OCI-M2 (cell line): ENCODE data around the gene TNS1.

Experiments
- DNase-seq: peaks from one replicate; lab custom pipeline; 2025; ENCODE audit not compliant: unreplicated experiment; lab: John Stamatoyannopoulos, UW

TNS1 gene

DNA sequence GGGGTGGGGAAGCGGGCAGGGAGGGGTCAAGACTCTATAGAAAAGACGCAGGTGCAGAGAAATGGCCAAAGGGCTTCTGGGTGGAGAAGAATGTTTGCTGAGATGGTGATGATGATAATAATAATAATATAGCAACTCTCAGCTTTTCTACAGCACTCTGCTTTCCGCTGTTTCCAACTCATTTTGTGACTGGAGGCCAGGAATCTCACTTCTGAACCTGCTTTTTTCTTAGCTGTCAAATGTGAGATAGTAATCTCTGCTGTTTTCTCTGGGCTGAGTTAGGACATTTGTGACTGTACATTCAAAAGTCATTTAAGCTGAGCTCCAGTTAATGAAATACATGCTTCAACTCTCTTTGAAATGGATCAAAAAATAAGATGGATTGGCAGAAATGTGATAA is 58.4 kb downstream of the TNS1 start:
- DNase-seq, result no peak

DNA sequence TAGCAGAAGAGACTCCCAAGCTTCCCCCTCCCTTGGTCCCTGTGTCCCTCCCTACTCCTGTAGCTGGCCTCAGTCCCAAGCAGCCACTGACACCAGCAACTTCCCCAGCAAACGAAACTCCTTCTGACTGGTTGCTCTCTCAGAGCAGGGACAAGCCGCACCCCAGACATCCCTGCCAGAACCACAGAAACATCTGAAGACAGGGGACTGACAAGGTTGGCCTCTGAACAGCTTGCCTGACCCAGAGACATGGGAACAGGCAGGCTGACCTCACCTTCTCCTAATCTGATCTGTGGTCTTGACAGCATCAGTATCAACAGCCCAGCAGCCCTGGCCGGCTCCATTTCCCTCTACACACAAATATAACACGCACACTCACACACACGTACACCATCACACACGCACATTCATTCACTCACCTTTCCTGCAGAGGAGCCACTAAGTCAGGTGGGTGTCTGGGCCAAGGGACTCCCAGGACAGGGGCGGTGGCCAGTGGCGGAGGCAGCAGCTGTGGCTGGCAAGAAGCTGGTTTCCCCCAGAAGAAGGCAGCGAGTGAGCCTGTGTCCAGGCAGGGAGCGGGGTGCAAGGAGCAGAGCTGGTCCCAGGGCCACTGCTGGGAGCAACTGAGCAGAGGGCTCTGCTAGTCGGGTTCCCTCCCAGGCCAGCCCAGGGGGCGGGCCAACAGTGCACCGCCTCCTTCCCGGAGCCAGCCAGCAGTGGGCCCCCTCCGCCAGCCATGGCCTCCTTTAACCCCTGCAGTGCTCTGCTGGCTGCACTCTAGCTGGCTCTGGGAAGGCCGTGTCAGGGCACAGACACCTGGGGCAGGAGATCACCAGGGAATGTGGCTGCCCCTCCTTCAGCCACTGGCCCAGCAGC is 59.1 kb downstream of the TNS1 start:
- DNase-seq, result no peak

DNA sequence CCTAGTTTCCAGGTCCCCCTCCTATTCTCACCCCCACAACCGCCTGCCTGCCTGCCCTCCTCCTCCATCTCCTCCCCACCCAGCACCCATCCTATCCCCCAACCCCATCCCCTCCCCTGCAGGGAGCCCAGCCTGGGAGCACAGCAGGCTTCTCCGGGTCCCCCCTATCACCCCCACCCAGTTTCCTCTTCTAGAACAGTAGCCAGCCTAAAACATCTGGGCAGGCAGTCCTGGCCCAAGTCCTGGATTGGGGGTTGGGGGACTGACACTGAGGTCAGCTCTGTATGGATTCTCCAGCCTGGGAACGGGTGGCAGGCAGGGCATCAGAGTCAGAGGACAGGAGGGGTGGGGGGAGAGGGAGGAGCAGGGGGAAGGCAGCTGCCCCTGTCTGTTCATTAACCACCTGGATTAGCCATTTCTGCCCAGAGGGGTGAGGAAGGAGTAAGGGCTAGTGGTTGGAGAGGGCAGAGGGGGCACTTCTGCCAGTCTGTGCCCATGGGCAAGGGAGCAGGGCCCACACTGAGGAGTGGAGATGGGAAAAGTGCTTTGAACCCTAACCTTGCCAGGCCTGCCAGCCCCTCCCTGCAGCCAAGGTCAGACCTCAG is 60.0 kb downstream of the TNS1 start:
- no peak for DNase-seq

DNA sequence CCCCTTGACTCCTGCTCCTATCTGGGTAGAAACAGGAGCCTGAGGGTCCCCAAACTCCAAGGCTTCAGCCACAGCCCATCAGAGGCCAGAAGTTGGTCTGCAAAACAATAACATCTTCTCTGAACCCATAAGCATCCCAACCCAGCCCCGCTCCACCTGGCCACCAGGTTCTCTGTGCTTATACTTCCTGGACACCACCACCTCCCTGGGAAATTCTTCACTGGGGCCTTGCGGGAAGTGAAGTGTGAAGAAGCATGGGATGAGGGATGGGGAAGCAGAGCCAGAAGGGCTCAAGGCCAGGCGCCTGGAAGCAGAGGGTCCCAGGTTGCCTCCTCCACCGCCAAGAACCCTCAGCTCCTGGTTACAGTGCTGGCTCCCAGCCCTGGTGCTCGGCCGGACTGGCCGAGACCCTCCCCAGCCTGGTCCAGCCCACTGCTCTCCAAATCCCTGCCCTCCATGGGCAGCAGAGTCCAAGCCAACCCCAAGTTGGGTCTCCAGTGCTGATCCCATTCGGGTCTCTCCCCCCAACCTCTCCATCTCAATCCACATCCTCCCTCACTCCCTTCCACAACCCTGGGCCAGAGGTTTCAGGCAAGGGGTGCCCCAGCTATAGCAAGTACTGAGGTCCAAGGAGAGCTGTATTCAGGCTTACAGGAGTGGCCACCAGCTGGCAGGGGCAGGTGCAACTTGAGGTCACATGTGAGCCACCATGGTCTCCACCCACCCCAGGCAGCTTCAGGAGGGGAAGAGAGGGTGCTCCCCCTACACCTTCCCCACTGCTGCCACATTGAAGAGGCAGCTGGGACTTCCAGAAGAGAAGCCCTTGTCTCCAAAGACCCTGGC is 60.7 kb downstream of the TNS1 start:
- DNase-seq, result no peak

DNA sequence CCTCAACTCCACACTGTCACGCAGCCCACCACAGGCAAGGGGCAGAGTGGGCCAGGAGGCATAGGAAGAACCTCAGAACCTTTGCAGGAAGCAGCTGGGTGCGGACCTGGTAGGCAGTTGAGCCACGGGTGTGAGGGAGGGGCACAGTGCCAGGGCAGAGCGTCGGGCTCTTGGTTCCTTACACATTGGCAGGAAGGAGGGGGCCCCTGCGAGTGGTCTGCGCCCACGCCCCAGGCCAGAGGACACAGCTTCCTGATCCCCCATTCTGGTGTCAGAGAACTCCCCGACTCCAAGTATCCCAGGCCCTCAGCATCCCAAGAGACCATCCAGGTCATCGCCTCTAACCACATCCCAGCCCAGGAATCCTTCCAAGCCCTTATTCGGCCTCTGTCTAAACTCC is 61.5 kb downstream of the TNS1 start:
- DNase-seq, result no peak

DNA sequence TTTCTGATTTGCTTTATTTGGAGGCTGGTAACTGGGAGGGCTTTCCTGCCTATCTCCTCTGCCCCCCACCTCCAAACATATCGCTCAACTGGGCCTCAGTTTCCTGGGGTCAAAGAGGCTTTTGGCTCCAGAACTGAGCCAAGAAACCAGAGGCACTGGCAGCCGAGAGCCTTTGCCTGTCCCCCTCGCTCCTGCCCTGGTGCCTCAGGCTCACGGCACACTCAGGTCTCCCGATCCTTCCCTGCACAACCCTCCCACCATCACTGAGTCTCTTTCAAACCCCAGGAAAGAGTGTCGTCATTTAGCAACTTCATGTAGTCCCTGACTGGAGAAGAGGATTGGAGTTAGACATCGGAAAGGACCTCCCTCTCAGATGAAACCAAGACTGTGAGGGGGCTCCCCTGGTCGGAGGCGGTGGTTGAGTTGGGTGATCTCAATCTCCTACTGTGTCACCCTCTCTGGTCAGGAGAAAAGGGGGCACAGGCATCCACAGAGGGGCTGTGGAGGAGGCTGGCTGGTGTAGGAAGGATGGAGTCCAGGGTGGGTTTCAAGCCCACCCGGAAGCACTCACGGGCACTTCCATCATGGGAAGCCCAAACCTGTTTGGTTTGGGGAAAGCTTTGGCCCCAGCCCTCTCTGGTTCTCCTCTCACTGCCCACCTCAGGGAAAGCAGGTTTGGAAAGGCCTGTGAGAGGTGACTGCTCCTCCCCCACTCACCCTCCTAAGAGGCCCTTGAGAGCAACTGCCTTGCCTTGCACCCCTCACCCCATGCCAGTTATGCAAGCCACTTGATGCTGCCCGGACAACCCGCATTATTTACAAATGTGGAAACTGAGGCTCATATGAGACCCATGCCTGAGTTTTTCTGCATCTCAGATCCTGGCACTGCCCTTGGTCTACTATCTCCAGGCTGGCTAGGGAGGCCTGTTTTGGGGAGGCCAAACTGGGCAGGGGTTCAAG is 62.3 kb downstream of the TNS1 start:
- DNase-seq, result no peak

DNA sequence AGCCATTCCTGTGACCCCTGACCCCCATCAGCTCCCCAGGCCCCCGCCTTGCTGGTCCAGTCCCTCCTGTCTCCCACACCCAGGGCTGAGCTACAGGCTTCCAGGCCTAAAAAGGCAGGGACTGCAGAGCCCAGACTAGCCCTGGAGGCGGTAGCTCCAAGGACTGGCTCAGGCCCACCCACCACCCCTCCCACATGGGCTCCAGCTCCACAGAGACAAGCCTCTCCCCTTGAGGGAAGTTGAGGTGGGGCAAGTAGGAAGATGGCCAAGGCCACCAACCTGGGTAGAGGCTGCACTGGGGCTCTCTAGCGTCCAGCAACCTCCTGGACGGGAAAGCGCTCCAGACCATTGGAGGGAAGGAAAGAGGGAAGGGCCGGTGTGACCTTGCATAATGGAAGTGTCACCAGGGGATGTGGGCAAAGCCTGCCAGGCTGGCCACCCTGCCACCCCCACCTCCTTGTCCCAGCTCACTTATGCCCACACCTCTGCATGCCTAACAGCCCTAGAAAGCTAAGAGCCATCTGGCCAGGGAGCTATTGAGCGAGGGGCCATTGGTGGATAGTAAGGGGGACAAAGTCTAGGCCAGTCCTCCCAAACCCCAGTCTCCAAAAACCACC is 63.1 kb downstream of the TNS1 start:
- no peak for DNase-seq

DNA sequence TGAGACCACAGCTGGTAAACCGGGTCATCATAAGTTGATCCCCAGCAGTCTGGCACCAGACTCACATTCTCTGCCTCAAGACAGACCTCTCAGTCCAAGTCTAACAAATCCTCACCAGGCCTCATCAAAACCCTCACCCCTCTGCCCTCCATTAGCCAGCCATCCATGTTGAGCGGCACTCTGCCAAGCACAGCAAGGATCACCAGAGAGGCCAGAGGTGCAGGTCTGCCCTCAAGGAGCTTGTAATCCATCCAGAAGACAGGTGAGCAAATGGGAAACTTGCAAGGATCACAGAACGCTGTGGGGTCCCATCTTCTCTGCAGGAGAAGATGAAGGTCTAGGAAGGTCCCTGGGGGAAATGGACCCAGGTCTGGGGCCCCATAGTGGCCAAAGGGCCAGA is 63.6 kb downstream of the TNS1 start:
- no peak for DNase-seq

DNA sequence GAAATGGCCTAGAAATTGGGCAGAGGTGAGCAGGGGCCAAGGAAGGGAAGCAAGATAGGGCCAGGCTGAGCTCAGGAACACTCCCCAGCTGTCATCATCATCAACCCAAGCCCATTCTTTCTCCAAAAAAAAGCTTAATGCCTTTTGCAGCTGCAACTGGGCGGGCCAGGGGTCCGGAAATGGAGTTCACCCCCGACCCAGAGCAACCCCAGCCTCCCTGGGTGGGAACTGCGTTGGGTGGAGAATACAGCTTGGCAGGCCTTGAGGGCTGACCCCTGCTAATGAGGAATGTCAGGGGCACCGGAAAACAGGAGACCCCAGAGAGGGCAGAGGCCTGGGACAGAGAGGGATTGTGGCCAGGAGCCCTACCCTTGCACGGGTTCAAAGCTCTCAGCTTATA is 64.8 kb downstream of the TNS1 start:
- DNase-seq, result no peak

DNA sequence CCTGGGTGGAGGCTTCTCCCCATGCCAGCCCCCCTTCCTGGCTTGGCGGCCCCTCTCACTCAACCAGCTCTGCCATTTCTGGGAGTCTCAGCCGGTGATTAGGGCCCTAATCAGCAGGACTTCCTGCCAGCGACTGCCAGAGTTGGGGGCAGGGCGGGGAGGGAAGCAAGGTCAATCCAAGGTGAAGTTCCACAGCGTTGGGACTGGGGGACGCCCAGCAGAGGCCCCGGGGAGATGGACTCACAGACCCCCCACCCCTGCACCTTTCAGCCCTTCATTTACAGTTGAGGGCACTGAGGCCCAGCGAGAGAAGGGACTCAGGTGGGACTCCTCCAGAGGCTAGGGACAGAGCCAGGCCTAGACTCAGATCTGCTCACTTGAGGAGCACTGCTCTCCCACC is 65.3 kb downstream of the TNS1 start:
- no peak for DNase-seq

DNA sequence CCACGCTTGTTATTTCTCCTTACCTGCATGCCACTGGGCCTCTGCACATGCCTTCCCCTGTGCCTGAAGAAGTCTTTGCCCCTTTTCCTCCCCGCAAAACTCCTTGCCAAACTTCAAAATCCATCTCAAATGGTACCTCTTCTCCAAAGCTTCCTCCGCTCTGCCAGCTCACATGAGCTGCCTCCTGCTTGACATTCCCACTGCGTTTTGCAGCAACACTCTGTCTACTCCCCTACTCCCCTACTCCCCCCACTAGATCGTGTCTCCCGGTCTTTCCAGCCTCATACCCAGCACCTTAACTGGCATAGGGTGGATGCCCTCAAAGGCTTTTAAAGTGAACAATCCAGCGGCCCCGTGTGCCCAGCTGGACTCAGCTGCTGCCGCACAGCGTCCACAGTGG is 65.8 kb downstream of the TNS1 start:
- no peak for DNase-seq

DNA sequence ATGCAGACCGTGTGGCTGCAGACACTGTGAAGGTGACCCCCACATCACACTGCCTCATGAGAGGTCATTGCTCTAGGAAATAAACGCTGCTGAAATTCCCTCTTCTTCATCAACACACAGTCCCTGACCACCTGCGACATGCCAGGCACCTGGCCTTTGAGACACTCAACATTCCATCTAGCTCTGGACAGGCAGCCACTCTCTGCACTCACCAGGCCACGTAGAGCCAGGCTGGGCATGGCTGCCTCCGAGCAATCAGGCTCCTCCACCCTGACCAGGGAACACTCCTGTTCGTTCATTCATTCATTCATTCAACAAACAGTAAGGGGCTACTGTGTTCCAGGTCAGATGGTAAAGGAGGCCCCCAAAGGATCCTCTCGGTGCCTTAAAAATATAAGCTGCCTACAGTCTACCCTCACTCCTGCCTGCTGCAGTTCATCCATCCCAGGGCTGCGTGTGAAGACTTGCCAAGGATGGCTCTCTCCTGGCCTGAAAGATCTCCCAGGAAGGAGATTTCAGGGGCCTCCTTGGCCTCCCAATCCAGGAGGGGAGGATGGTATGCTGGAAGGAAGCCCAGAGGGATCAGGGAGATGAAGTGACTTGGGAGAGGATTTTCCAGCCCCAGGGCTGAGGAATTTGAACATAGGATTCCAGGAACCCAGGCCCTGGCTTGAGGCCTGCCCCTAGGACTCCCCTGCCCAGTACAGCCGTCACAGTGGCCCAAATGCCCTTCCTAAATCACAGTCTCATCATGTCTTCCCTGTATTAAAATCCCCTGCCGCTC is 66.7 kb downstream of the TNS1 start:
- no peak for DNase-seq

DNA sequence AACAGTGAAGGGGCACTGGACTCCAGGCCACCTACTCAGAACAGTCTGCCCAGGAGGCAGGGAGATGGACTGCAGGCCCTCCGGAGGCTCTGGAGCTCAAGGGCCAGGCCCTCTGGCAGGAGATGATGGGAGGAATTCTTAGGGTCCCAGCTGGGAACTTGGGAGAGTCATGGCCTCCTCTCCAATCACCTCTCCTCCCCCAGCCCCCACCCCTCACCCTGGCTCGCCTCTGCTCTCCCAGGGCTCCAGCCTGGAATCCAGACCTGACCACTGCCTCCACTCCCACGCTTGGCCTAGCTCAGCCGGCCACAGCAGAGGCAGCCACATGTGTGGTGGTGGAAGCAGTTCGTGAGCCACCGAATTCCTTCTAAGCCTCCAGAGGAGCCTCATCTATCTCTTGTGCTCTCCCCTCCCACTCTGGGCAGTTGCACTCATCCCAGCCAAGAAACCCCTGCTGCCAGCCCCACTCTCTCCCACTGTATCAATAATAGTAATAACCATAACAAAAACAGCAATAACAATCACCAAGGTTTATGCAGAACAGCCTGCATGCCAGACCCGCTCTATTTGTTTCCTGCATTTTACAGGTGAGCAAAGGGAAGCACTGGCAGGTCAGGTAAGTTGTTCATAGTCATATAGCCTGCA is 67.4 kb downstream of the TNS1 start:
- no peak for DNase-seq

DNA sequence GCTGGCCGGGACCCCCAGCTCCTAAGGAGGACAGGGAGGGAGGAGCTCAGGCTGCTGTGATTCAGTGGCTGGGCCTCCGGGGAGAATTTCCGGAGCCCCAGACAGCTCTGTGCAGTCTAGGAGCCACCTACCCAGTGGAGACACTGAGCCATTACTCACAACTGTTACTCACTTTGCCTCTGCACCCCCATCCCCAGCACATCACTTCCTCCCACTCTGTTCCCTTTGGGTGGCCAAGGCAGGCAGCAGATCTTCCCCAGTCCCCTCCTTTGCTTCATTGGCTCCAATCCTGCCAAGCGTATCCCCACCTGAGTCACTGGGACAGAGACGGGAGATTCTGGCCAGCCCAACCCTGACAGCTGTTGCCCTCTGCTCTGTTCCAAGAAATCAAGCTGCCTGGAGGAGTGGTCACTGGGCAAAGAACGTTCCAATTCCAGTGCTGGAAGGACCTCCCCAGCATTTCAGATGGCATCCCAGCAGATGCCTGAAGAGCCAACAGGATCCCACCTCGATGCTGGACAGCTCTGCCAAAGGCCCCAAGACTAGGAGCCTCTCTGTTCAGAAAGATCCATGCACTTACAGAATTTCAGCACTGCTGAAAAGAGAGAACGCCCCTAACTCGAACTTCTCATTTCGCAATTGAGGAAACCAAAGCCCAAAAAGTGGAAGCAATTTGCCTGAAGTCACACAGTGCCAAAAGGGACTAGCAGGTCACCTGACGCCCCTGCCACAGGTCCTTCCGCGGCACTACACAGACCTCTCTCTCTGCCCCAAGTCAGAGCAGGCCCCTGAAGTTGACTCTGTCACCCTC is 68.3 kb downstream of the TNS1 start:
- DNase-seq, result no peak

DNA sequence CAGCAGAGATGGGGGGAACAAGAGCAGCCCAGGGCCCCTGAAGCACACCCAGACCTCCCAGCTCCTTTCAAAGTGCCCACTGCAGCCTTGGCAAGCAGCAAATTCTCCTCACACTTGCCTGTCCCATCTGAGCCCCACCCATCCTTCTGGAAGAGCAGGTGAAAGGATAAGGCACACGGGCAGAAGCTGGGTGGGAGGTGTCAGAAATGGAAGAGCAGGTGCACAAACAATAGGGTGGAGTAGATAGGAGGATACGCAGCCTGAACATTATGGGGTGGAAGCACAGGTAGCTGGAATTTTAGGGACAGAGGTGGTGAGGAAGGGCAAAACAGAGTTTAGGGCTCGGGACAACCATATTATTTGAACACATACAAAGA is 69.2 kb downstream of the TNS1 start:
- no peak for DNase-seq

DNA sequence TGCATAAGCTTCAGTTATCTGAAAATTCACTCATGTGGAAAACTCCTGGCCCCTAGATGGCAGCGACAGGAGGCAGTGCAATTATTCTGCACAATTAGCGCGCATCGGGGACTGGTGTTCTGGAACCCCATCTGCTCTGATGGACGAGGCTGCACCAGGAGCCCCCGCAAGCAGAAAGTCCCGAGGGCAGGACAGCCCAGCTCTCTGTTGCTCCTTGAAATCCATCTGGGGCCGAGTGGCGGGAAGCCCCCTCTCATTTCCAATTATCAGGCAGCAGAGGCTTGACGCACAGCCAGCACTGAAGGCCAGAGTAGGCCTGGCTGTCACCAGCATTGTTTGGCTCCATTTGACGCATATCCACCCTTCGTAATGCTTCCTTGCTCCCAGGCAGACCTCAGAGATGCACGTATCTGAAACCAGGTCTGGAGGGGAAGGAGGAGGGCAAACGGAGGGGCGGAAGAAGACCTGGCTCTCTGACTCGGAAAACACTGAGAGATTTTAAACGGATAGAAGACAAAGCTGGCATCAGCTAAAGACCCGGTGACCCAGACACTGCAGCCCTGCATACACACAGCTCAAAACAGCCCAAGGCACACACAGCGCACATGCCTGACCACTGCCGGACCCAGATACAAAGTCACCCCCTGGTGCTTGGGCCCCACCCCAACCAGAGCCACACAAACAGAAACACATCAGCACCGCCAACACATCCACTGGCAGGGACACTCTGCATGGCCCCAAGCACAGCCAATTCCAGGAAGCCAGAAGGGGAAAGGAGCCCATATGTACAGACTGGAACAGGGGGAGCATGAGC is 69.8 kb downstream of the TNS1 start:
- DNase-seq, result no peak

DNA sequence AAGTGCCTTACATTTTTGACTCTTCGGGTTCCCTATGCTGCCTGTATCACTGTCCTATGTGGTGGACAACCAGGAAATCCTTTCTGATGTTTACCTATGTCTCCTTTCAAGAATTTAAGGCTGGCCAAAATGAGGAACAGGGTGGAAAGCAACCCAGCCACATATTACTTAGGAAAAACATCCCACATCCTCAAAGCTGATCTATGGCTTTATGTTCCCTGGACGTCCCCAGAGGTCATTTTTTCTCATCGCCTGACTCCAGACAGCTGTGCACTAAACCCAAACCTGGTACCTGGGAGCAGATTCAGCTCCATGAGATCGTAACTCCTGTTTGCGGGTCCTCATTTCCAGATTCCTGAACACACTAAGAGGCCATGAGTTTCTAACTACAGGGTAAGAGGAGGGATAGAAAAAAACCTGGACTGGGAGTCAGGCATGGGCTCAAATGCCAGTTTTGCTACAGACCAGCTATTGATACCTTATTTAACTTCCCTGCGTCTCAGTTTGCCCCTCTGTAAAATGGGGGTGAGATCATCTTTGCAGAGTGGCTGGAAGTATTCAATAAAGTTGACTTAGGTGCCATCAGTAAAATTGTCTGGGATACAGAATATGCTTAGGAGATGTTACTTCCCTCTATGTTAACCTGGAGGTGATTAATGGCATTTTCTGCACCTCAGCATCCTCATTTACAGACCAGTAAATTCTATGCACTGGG is 70.8 kb downstream of the TNS1 start:
- DNase-seq, result no peak
